ENCODE measurements around the gene RB1. TPM values are rescaled to one million over a fixed set of nuclear protein-coding genes. Genes with fewer than 3 reads are reported as not detected.
"Not testable (repeated sequence)": the region's sequence is repeated elsewhere in the genome, so short reads cannot be mapped to it uniquely, and the experiment has no call there.

The RB1 gene
- polyA plus RNA-seq, 3 donors = 47.7 to 51.6 (median 48.3) TPM

GRCh38 chr13:48404952-48405351 lies 101.4 kb downstream of the RB1 start:
- no peak for DNase-seq (ENCODE audit: low read depth in 3 of 3, low spot score in 2 of 3)

DNA sequence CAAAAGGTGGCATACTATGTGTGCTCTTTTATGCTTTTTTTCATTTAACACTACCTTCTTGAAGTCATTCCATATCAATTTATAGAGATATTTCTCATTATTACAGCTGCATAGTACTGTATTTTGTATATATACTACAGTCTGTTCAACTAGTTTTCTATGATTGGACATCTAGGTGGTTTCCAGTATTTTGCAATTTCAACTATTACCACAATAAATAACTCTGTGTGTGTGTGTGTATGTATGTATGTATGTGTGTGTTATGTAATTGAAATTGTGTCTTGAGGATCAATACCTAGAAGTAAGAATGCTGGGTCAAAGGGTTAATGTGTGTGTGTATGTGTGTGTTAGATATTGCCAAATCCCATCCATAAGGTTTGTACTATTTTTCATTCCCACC lies 102.3 kb downstream of the RB1 start:
- DNase-seq (ENCODE audit: low read depth in 3 of 3, low spot score in 2 of 3) = no peak

GRCh38 chr13:48410199-48410598 lies 106.6 kb downstream of the RB1 start:
- no peak for DNase-seq (ENCODE audit: low read depth in 3 of 3, low spot score in 2 of 3)

- DNase-seq (ENCODE audit: low read depth in 3 of 3, low spot score in 2 of 3) = peak in 1 of 3 donors; percentile 31
These were observed 107.7 kb downstream of the RB1 start for GRCh38 chr13:48411147-48411794.

DNA sequence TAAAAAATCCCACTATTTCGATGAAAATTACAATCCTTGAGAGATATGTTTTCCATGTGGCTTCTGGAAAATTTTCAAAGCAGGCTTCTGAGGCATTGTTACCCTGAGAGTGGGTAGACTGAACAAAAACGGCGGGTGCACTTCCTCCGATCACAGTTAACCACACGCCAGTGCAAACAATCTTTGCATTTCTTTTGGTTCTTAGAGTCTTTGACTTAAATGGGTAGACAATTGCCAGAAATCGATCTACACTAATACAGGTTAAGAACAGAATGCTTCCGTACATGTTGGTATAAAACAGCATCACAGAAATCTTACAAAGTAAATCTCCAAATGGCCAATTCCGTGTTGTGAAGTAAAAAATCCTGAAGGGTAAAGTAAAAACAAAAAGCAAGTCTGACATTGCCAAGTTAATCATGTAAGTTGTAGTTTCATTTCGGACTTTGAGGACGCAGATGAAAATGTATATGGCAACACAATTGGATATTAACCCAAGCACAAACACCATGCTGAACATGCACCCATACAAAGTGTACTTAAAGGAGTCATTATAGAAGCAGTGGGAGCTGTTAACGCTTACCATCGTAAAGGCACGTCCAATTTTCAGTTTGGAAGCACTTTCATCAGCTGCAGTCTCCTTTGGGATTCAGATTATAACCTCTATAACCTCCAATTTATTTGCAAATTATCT lies 108.4 kb downstream of the RB1 start:
- peak in 1 of 3 donors; percentile 42 for DNase-seq (ENCODE audit: low read depth in 3 of 3, low spot score in 2 of 3)

GRCh38 chr13:48412881-48413351 lies 109.4 kb downstream of the RB1 start, which contains the start of gene LPAR6:
Gene LPAR6 (minus strand): TSS chr13:48413113. CDS start chr13:48412423, 690 bp downstream.
- peak in 1 of 3 donors; percentile 64 for DNase-seq (ENCODE audit: low read depth in 3 of 3, low spot score in 2 of 3)

DNA sequence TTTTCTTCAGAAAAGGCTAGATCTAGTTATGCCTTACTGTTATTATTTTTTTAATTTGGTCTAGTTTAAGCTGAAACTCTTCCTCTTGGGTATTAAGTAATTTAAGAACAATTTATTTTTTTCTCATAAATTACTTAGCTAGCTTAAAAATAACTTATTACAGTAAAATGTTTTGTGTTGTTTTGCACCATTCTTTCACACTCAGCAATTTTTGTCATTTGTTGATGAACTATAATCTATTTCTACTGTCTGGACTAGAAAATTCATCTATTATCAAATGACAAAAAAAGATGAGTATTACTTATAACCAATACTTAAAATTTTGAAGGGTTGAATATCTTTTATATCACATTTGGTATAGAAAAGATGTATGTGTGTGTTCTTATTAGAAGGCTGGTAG lies 111.0 kb downstream of the RB1 start:
- no peak for DNase-seq (ENCODE audit: low read depth in 3 of 3, low spot score in 2 of 3)

GRCh38 chr13:48415516-48415915 lies 112.0 kb downstream of the RB1 start:
- no peak for DNase-seq (ENCODE audit: low read depth in 3 of 3, low spot score in 2 of 3)

- DNase-seq (ENCODE audit: low read depth in 3 of 3, low spot score in 2 of 3) = not testable (repeated sequence)
These were observed 118.5 kb downstream of the RB1 start for GRCh38 chr13:48422003-48422402.

DNA sequence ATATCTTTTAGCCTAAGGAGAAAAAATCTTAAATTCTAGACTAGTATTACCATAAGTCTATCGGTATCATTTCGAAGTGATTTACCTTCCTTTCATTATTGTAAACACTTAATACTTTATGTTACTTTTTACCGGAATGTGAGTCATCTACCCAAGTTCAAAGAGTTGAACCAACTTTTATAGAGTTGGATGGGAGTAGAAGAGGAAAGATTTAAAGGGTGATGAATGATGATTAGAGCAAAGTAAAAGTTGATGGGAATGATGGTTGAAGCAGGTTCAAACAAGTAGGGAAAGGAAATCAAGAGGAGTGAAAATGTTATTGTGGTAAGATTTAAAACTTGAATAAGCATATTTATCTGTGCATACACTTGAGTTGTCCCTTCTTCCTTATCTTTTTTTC lies 120.7 kb downstream of the RB1 start:
- no peak for DNase-seq (ENCODE audit: low read depth in 3 of 3, low spot score in 2 of 3)

DNA sequence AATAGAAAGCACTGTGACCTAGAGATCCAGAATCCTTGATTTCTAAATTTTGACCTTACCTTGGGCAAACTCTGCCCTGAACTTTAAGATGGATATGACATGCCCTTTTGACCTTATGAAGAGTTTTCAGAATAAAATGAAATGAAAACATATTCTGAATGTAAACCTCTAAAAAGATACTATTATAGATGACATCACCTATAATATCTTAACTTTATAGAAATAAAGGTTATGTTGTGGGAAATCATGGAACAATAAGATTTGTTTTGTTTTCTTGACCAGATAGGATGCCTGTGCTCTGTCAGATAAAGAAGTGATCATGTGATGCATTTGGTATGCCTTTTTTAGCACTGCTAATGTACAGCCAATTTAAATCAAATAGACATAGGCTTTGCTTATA lies 122.5 kb downstream of the RB1 start:
- DNase-seq (ENCODE audit: low read depth in 3 of 3, low spot score in 2 of 3) = no peak

GRCh38 chr13:48426755-48427298 lies 123.3 kb downstream of the RB1 start:
- not testable (repeated sequence) for DNase-seq (ENCODE audit: low read depth in 3 of 3, low spot score in 2 of 3)

DNA sequence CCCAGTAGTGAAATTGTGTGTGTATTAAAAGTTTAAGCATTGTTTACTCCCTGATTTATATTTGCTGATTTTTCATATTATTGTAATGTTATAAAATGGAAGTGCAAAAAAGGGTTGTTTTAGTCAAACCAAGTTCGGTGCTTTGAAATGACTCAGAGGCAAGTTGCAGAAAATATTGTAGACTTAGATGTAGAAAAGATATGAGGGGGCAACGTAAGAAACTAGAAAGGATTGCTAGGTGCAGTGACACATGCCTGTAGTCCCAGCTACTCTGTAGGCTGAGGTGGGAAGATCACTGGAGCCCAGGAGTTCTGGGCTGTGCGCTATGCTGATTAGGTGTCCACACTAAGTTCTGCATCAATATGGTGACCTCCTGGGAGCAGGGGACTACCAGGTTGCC lies 125.5 kb downstream of the RB1 start:
- DNase-seq (ENCODE audit: low read depth in 3 of 3, low spot score in 2 of 3) = no peak

DNA sequence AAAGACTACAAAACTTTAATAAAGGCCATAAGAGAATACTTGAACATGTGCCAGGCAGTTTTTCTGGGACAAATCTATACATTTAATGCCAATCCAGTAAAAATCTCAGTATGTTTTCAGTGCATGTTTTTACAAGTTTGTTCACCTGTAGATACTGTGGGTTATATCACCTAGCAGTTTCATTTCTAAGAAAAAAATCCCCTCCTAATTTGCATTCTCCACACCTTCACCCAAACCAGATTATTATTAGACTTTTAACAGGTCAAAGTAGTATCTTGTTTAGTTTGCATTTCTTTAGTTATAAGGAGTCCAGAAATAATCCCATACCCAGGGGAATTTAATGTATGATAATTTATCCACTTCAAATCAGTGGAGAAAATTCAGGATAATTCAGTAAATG lies 126.3 kb downstream of the RB1 start:
- DNase-seq (ENCODE audit: low read depth in 3 of 3, low spot score in 2 of 3) = no peak

- no peak for DNase-seq (ENCODE audit: low read depth in 3 of 3, low spot score in 2 of 3)
These were observed 127.9 kb downstream of the RB1 start for GRCh38 chr13:48431431-48431830.

- DNase-seq (ENCODE audit: low read depth in 3 of 3, low spot score in 2 of 3) = peak in 1 of 3 donors; percentile 36
These were observed 128.6 kb downstream of the RB1 start for GRCh38 chr13:48431987-48432615.

DNA sequence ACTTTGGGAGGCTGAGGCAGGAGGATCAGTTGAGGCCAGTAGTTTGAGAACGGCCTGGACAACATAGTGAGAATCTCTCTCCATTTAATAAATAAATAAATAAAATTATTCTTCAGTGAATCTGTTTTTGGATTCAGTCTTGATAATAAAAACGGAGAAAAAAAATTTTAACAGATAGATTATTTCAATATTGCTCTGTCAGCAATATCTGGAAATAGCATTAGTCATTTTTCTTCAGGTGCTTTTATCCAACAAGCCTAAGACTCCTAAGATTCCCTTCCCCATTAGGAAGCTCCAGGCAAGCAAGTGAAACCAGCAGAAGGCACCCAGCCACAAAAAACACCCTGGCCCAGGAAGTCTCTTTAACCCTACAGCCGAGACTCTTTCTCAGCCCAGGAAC lies 130.6 kb downstream of the RB1 start:
- DNase-seq (ENCODE audit: low read depth in 3 of 3, low spot score in 2 of 3) = no peak

DNA sequence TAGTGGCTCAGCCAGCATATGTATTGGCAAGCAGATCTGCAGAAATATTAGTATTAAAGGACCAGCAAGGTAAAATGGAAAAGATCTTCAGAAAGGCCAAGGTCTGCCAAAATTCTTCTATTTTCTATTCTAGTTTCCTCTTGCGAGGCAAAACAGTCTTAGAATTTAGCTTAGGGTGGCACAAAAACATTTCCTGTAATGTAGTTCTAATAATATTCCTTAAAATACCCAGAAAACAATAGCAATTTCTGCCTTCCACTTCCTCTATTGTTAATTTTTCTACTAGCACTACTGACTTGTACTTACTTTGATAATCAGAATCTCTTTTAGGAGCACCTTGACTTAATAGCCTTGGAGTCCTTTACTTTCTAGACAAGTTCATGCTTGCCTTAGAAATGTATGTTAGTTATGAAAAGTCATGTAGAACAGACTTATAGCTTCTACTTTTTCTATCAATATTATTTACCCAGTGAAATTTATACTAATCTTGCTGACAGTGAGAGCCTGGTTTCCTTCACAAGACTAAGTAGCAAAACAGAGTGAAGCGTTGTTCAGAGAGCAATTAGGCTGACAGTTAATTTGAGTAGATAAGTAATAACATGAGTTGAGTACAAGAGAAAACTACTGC lies 133.2 kb downstream of the RB1 start:
- no peak for DNase-seq (ENCODE audit: low read depth in 3 of 3, low spot score in 2 of 3)

- no peak for DNase-seq (ENCODE audit: low read depth in 3 of 3, low spot score in 2 of 3)
These were observed 133.8 kb downstream of the RB1 start for GRCh38 chr13:48437371-48437770.

GRCh38 chr13:48443442-48444208 lies 140.1 kb downstream of the RB1 start:
- DNase-seq (ENCODE audit: low read depth in 3 of 3, low spot score in 2 of 3) = no peak
